KOPT-K1 (cell line): ENCODE results near the gene PRKD2.

ENCODE experiments used
- H3K27ac ChIP-seq: fragments of 200-600 bp; sonication (generic); 2 replicates; pipeline ENCODE4 v1.5.1; 2016; ENCODE audit warnings: antibody characterized with exemption, mild to moderate bottlenecking, low read depth, low read length; ENCODE audit not compliant: poor library complexity, severe bottlenecking
- H3K36me3 ChIP-seq: fragments of 200-600 bp; sonication (generic); 2 replicates; pipeline ENCODE4 v1.5.1; 2017; ENCODE audit warnings: antibody characterized with exemption, mild to moderate bottlenecking, low read length, moderate library complexity; ENCODE audit not compliant: insufficient read depth
- H3K9me3 ChIP-seq: fragments of 200-600 bp; sonication (generic); 2 replicates; pipeline ENCODE4 v1.5.1; 2017; ENCODE audit warnings: antibody characterized with exemption, low read length, mild to moderate bottlenecking; ENCODE audit not compliant: insufficient read depth, poor library complexity, severe bottlenecking

The PRKD2 gene

DNA sequence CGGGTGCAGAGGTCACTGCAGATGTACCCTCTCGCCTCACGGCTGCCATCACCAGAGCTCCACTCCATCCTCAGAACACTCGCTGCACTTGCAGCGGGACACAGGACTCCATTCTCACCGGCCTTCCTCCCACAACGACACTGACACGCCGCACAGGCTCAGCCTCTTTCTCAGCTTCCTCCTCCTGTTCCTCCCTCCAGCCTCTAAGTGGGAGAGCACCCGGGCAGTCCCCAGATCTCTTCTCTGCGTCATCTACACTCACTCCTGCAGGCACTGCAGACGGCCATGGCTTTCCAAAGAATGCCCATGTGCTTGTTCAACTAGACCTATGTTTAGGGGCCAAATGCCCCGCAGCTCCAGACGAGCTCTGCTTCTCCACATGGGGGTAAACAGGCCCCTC, 14.7 kb upstream of the PRKD2 start:
- Histone ChIP-seq H3K27ac (no peak overlapping the region), H3K9me3 (no peaks in the 10 kb centered on the region), H3K36me3 (peaks cover 99% of the 10 kb centered on the region)

DNA sequence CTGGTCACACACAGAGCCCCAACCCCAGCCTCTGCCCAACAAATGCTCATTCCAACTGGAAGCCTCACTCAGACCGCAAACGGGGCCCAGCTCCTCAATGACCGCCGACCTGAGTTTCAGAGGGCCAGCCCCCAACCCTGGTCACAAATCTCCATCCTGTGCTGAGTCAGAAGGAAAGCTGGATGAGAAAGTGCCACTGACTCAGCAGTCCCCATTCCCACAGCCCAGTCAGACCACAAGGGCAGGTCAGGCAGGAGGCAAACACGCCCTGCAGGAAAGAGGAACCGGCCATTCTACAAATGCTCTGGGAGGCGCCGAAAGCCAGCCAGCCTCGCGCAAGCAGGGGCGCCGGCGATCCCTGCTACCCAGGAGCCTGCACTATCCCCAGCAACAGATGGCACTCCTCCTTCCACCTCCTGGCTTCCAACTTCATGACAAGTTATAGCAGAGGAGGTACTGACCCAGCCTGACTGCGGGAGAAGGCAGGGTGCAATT, 14.1 kb upstream of the PRKD2 start:
- Histone ChIP-seq H3K36me3 (peaks cover 99% of the 10 kb centered on the region), H3K27ac (no peak overlapping the region), H3K9me3 (no peaks in the 10 kb centered on the region)

DNA sequence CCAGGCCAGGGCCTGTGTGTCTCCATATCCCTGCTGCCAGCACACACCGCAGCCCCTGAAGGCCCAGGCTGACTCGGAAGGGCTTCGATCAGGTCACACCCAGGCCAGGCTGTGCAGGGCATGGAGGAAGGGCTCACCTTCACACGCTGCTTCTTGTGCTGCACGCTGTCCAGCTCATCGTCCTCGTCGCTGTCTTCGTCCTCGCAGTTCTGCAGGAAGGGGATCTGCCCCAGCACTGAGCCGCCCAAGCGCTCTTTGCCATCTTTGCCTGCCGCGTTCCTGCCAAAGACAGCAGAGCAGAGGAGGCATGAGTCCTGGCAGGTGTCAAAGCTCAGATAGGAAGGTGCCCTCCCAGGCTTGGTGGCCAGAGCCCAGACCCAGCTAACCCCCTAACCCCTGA, 13.7 kb upstream of the PRKD2 start:
- Histone ChIP-seq H3K9me3 (no peaks in the 10 kb centered on the region), H3K27ac (no peak overlapping the region), H3K36me3 (peaks cover 100% of the 10 kb centered on the region)

DNA sequence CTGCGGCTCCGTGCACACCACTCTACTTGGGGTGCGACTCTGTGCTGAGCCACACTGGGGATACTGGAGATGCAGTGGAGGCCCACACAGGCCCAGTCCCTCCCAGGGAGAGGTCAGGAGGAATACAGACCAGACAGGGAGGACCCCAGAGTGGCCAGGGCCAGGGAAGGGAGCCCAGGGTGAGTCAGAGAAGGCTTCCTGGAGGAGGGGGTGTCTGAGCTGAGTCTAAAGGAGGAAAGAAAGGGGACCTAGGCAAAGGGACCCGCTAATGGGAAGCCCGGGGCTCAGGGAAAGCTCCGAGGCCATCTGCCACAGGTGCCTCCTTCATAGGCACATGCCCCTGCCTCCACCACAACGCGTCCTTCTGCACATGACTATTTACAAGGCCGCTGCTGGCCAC, 13.3 kb upstream of the PRKD2 start:
- H3K27ac ChIP-seq: no peak overlapping the region
- H3K9me3 ChIP-seq: no peaks in the 10 kb centered on the region
- peaks cover 100% of the 10 kb centered on the region for H3K36me3 ChIP-seq

DNA sequence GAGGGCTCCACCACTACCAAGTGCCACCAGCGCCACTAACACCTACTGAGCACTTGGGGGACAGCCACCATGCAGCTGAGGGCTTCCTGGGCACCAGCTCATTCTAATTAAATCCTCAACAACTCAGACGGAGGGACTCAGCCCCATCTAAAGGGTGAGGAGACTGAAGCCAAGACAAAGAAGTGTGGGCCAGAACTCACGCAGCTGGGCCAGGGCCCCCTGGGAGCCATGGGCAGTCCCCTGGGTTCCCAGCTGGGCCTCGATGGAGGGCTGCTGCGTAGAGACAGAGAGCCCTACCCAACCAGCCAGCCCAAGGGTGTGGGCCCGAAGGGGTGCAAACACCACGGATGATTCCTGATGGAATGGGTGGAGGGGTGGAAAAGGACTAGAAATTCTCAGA, 12.8 kb upstream of the PRKD2 start:
- Histone ChIP-seq H3K27ac (no peak overlapping the region), H3K36me3 (peaks cover 100% of the 10 kb centered on the region), H3K9me3 (no peaks in the 10 kb centered on the region)

DNA sequence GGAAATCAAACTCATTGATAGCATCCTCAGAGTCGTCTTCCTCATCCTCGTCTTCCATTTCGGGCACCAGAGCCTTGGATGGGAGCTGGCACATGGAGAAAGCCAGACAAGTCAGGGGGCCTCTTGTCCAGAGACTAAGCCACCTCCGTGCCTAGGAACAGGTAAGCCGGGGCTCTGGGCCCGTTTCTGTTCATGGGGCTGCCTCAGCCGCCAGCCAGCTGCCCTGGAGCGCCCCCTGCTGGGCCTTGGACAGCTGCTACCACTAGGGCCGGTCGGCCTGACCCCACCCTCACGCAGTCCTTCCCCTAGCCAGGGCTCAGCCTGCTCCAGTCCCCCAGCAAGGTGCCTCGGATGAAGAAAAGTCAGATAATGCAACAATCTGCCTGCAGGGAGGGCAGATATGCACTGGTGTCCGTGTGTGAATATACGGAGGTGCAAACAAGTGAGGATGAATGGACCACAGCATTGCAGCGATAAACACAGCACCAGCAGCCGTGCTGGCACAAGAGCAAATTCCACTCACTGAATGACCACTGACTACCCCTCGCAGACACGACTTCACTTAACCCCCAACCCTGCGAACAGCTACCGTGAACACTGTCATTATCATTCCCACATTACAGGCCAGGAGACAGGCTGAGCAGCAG, 11.9 kb upstream of the PRKD2 start:
- Histone ChIP-seq H3K9me3 (no peaks in the 10 kb centered on the region), H3K27ac (no peak overlapping the region), H3K36me3 (peaks cover 100% of the 10 kb centered on the region)

DNA sequence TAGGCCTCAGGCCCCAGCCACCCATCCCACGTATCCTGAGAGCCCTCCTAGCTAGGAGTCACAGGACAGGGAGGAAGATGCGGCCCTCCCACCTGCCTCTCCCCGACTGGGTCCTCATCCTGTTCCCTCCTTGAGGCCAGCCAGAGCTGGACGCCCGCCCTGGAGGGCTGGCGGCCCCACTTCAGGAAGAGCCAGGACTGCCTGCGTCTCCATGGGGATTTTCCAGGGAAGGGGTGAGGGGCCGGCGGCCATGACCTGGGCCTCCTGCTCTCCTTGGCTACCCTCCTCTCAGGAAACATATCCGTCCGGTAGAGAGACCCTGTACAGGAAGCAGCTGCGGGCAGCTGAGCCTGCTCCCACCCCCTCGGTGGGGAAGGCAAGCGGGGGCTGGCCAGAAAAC, 11.3 kb upstream of the PRKD2 start:
- Histone ChIP-seq H3K9me3 (no peaks in the 10 kb centered on the region), H3K36me3 (peaks cover 100% of the 10 kb centered on the region), H3K27ac (no peak overlapping the region)

DNA sequence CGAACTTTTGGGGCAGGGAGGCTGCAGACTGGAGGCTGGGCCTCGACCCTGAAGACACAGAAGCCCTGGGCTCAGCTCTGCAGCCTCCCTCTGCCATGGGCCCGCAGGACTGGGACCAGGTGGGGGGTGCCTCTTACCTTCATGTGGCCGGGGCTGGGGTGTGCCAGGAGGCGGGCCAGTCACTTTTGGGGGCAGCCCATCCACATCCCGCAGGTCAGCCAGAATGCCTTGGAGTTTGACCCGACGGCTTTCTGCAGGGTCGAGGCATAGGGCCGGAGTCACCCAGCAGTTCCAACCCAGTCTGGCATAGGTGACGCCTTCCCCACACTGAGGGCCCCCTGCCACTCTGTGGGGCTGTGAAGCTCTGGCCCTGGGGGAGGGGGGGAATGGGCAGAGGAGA, 10.8 kb upstream of the PRKD2 start:
- Histone ChIP-seq H3K27ac (no peak overlapping the region), H3K9me3 (no peaks in the 10 kb centered on the region), H3K36me3 (peaks cover 100% of the 10 kb centered on the region)

DNA sequence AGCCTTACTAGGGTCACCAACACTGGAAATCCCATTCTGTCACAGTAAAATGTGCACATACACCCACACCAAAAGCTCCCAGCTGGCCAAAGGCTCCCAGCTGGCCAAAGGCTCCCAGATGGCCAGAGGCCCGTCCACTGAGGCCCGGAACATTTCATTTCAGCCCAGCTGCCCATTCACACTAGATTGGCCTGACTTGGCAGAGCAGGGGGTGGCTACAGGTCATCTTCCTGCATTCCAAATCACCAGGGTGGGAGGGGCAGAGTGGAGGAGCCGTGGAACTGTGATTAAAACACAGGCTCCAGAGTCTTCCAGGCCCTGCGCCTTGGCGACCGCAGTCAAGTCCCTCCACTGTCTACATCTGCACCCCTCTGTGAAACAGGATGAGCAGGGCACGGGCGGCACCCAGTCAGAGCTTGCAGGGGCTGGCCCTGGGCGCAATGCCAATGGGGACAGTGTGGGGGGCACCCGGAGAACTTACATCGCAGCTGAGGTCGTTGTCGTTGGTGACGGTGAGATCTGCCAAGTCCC, 10.1 kb upstream of the PRKD2 start:
- no peaks in the 10 kb centered on the region for H3K9me3 ChIP-seq
- H3K27ac ChIP-seq: no peak overlapping the region
- peaks cover 100% of the 10 kb centered on the region for H3K36me3 ChIP-seq

DNA sequence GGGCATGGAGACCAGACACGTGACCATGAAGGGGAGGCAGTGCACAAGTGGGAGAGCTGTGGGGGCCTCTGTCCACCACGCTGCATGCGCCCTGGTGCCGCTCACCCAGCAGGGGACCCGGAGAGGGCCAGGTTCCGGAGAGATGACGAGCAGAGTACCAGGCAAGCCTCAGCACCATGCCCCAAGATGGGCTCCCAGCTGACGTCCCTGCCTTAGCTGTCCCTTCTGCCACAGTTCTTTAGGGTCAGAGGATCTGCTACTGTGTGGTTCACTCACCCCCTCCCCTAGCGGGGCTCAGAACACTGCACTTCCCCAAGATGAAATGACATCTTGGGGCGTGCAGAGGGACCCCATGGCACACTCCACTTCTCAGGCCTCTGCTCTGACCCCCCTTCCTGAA, 9.6 kb upstream of the PRKD2 start:
- Histone ChIP-seq H3K27ac (no peak overlapping the region), H3K36me3 (peaks cover 100% of the 10 kb centered on the region), H3K9me3 (no peaks in the 10 kb centered on the region)

DNA sequence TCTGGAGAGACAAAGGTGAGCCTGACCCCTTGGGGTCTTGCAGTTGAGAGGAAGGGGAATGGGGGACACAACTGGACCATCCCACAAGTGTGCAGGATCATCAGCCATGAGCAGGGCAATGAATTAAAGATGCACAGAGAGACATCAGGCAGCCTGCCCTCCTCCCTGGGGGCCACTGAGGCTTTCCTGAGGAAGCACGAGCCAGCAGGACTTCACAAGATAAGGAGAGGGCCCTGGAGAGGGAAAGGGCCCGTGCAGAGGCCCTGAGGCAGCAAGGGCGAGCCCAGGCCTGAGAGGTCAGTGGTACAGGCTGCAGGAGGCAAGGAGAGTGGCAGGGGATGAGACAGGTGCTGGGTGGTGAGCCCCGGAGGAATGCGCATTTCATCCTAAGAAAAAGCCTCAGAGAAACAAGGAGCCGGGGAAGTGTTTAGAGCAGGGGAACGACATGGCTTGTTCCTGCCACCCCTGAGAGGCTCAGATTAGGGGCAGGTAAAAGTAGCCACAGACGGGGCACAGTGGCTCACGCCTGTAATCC, 9.0 kb upstream of the PRKD2 start:
- no peak overlapping the region for H3K27ac ChIP-seq
- H3K36me3 ChIP-seq: peaks cover 100% of the 10 kb centered on the region
- no peaks in the 10 kb centered on the region for H3K9me3 ChIP-seq

DNA sequence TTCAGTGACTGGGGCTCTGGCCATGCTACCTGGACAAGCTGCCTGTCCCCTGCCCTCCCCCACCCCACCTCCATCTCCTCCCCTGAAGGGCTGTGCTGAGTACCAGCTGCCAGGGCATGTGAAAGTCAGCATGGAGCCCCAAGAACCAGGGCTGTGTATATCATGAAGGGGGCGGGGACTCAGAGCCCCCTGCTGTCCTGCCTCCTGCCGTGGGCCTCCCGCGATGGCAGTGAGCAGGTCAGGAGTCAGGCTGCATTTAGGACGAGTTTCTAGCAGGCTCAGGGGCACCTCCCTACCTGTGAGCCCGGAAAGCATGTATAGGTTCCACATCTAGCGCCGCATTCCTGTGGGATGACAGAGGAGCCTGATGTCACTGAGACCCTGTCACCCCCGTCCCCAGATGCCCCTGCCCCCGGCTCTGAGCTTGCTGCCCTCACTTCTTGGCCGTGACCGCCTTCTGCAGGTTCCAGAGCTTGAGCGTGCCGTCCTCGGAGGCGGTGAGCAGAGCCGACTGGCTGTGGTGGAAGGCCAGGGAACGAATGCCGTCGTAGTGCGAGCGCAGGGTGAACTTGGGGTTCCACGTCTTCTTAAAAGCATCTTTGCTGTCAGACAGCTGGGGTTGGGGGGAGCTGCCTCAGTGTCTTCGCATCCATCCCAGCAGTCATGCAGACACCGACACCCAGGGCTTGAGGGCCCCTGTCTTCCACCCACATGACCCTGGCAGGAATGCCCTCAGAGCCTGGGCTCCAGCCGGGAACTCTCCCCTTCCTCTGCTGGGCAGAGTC, 8.3 kb upstream of the PRKD2 start:
- no peaks in the 10 kb centered on the region for H3K9me3 ChIP-seq
- H3K27ac ChIP-seq: no peak overlapping the region
- peaks cover 100% of the 10 kb centered on the region for H3K36me3 ChIP-seq

DNA sequence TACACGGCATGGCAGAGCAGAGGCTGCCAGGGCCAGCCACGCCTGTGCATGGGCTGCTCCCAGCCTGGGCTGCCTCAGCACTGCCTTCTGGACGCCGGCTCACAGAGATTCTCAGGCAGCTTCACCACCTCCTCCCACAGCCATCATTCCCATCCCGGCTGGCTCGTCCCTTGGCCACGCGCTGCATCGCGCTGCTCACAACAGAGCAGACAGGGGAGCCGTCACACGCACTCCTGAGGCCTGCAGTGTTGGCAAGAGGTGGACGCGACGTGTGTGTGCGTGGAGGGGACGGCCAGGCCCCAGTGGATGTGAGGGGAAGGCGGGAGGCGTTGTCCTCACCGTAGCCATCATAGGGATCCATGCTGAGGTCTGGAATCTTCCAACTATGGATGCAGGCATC, 7.6 kb upstream of the PRKD2 start:
- no peaks in the 10 kb centered on the region for H3K9me3 ChIP-seq
- H3K27ac ChIP-seq: no peak overlapping the region

DNA sequence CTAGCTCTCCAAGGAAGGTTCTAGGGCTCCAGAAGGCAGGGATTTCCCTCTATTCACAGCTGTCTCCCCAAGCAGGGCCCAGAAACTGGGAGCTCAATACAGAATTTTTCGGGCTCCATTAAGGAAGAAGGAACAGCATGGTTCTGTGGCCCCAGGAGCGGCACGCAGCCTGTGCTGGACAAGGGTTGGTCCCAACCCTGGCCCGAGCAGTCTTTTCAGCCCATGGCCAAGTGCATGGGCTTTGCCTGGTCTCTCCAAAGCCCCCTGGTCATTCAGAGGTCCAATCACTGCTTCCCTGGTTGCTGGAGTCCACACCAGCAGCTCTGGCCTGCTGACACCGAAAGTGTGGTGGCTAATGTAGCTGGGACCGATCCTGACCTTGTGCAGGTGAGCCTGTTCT, 6.6 kb upstream of the PRKD2 start:
- no peaks in the 10 kb centered on the region for H3K9me3 ChIP-seq
- peaks cover 93% of the 10 kb centered on the region for H3K36me3 ChIP-seq
- H3K27ac ChIP-seq: peak overlapping the region; percentile 47

More for the DNA sequence above, 7.6 kb upstream of the PRKD2 start:
- peaks cover 100% of the 10 kb centered on the region for H3K36me3 ChIP-seq

DNA sequence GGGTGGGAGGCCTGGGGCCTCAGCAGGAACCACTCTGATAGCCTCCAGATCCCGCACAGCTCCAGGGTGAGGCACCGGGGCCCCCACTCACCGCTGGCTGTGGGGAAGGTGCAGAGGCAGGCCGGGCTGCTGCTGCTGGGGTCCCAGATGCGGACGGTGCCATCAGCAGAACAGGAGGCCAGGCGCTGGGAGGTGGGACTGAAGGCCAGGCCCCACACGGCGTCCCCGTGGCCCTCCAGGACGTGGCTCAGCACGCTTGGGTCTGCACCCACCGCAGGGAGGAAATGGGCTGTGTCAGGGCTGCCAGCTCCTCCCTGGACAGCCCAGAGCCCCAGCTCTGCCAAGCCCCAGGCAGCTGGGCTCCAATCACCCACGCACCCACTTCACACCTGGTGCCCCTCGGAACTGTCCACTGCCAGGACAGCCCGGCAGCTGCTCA, 6.1 kb upstream of the PRKD2 start:
- Histone ChIP-seq H3K36me3 (peaks cover 89% of the 10 kb centered on the region), H3K9me3 (no peaks in the 10 kb centered on the region), H3K27ac (peak overlapping the region; percentile 47)
